Bronchial epithelial cell (primary cell): ENCODE data around the gene TTBK1. TPM values are rescaled to one million over a fixed set of nuclear protein-coding genes. Genes with fewer than 3 reads are reported as not detected.
"Not testable (repeated sequence)": the region's sequence is repeated elsewhere in the genome, so short reads cannot be mapped to it uniquely, and the experiment has no call there.

Source experiments
- DNase-seq: peaks from one replicate; pipeline ENCODE4 v3.0.0-alpha.2; 2010; ENCODE audit warnings: low read depth
- FAIRE-seq: peaks from 2 replicates; lab custom pipeline; 2011; peaks lifted over from hg19 to GRCh38; lab: Jason Lieb, UNC
- H3K27me3 ChIP-seq: 2 replicates; pipeline ENCODE4 v1.5.1; 2011; ENCODE audit warnings: low read length; ENCODE audit not compliant: control insufficient read depth, insufficient read depth
- H3K36me3 ChIP-seq: 2 replicates; pipeline ENCODE4 v1.5.1; 2011; ENCODE audit warnings: low read length; ENCODE audit not compliant: control insufficient read depth, insufficient read depth
- H3K4me3 ChIP-seq: 2 replicates; pipeline ENCODE4 v1.5.1; 2011; ENCODE audit warnings: mild to moderate bottlenecking, low read depth, low read length, control low read depth
- CTCF ChIP-seq: IDR thresholded peaks from 2 replicates; pipeline ENCODE4 v1.5.1; 2011; ENCODE audit warnings: mild to moderate bottlenecking, moderate library complexity, low read length, control low read depth, inconsistent platforms; ENCODE audit not compliant: insufficient read depth, severe bottlenecking
- total RNA-seq: library from RNA; depleted of rRNA; stranded (reverse); fragments of >200 nt; gene quantifications from 2 replicates; pipeline ENCODE4 v1.2.1, GENCODE V29; 2014

Gene TTBK1
- total RNA-seq, 1 donor from 2014 or later = not detected

GRCh38 chr6:43301081-43301870 lies 58.0 kb downstream of the TTBK1 start:
- no peak for DNase-seq
- Histone ChIP-seq H3K4me3 (no peak overlapping the region), H3K27me3 (no peaks in the 10 kb centered on the region), H3K36me3 (no peaks in the 10 kb centered on the region)
- no peak for FAIRE-seq
- TF ChIP-seq CTCF = no peak

- TF ChIP-seq CTCF = no peak
Measured at GRCh38 chr6:43302126-43302525, 58.8 kb downstream of the TTBK1 start.

GRCh38 chr6:43303006-43303405 lies 59.7 kb downstream of the TTBK1 start:
- FAIRE-seq, H3K4me3 ChIP-seq, DNase-seq, H3K36me3 ChIP-seq, H3K27me3 ChIP-seq: not testable (repeated sequence)

More at GRCh38 chr6:43302126-43302525, 58.8 kb downstream of the TTBK1 start:
- no peak for DNase-seq
- FAIRE-seq = no peak
- no peaks in the 10 kb centered on the region for H3K27me3 ChIP-seq
- no peaks in the 10 kb centered on the region for H3K36me3 ChIP-seq
- no peak overlapping the region for H3K4me3 ChIP-seq

- FAIRE-seq (no peak), DNase-seq (no peak)
- Histone ChIP-seq H3K27me3 (no peaks in the 10 kb centered on the region), H3K36me3 (no peaks in the 10 kb centered on the region), H3K4me3 (no peak overlapping the region)
- no peak for TF ChIP-seq CTCF
Measured at GRCh38 chr6:43303751-43304331, 60.6 kb downstream of the TTBK1 start.

GRCh38 chr6:43304361-43304760 lies 61.1 kb downstream of the TTBK1 start:
- FAIRE-seq (peak; percentile 94), DNase-seq (peak; percentile 25)
- no peaks in the 10 kb centered on the region for H3K27me3 ChIP-seq
- no peak overlapping the region for H3K4me3 ChIP-seq
- no peaks in the 10 kb centered on the region for H3K36me3 ChIP-seq
- no peak for TF ChIP-seq CTCF

- FAIRE-seq = no peak
- Histone ChIP-seq H3K36me3 (no peaks in the 10 kb centered on the region), H3K27me3 (no peaks in the 10 kb centered on the region), H3K4me3 (no peak overlapping the region)
- no peak for TF ChIP-seq CTCF
- DNase-seq = no peak
Measured at GRCh38 chr6:43304882-43305281, 61.6 kb downstream of the TTBK1 start.
